ENCODE data around the gene FAM20C. TPM values are rescaled to one million over a fixed set of nuclear protein-coding genes. Genes with fewer than 3 reads are reported as not detected.

Gene FAM20C
- total and polyA plus RNA-seq, 7 donors: 15.6 to 47.6 (median 28.1) TPM

GRCh38 chr7:220151-220841, 27.9 kb downstream of the FAM20C start:
- TF ChIP-seq CTCF (IDR thresholded peaks at IDR 0.05): no peak
- ATAC-seq (no peak), DNase-seq (no peak)
- no peaks in the 10 kb centered on the region for H3K4me1 ChIP-seq
- WGBS, 3 donors: 66 to 72% (median 71%) methylated on average over 28 of the region's 28 CpGs
- peaks cover 0 to 6% of the 10 kb centered on the region in 2 donors for H3K36me3 ChIP-seq (ENCODE audit: insufficient read depth in 1 of 2, low read depth in 1 of 2)
- no peaks in the 10 kb centered on the region for H3K27me3 ChIP-seq (ENCODE audit: insufficient read depth in 3 of 3, low read length in 2 of 3)
- intact Hi-C loops (cut with DNase I): no loop called here
- H3K4me3 ChIP-seq: no peak overlapping the region
- H3K9me3 ChIP-seq: no peaks in the 10 kb centered on the region
- H3K27ac ChIP-seq: no peak overlapping the region

- no peak for ATAC-seq
- no peak for TF ChIP-seq CTCF (IDR thresholded peaks at IDR 0.05)
- Histone ChIP-seq H3K4me3 (no peak overlapping the region), H3K4me1 (no peaks in the 10 kb centered on the region), H3K36me3 (ENCODE audit: insufficient read depth in 1 of 2, low read depth in 1 of 2) (peaks cover 0 to 6% of the 10 kb centered on the region in 2 donors), H3K9me3 (no peaks in the 10 kb centered on the region), H3K27me3 (ENCODE audit: insufficient read depth in 3 of 3, low read length in 2 of 3) (no peaks in the 10 kb centered on the region), H3K27ac (no peak overlapping the region)
- 62 to 77% (median 72%) methylated on average over 12 to 14 of the region's 15 CpGs for WGBS, 3 donors
- intact Hi-C loops (cut with DNase I): no loop called here
- no peak for DNase-seq
These were observed 29.8 kb downstream of the FAM20C start for GRCh38 chr7:221978-222715.

- Histone ChIP-seq H3K4me1 (peaks cover 2% of the 10 kb centered on the region), H3K4me3 (no peak overlapping the region), H3K27ac (no peak overlapping the region), H3K27me3 (ENCODE audit: insufficient read depth in 3 of 3, low read length in 2 of 3) (no peaks in the 10 kb centered on the region), H3K9me3 (no peaks in the 10 kb centered on the region), H3K36me3 (ENCODE audit: insufficient read depth in 1 of 2, low read depth in 1 of 2) (peaks cover 0 to 6% of the 10 kb centered on the region in 2 donors)
- no peak for TF ChIP-seq CTCF (IDR thresholded peaks at IDR 0.05)
- WGBS, 3 donors: 85 to 87% (median 85%) methylated on average over 10 of the region's 10 CpGs
- ATAC-seq: peak in 1 of 4 donors; percentile 10
- intact Hi-C loops (cut with DNase I): no loop called here
- no peak for DNase-seq
These were observed 30.3 kb downstream of the FAM20C start for GRCh38 chr7:222716-223041.

DNA sequence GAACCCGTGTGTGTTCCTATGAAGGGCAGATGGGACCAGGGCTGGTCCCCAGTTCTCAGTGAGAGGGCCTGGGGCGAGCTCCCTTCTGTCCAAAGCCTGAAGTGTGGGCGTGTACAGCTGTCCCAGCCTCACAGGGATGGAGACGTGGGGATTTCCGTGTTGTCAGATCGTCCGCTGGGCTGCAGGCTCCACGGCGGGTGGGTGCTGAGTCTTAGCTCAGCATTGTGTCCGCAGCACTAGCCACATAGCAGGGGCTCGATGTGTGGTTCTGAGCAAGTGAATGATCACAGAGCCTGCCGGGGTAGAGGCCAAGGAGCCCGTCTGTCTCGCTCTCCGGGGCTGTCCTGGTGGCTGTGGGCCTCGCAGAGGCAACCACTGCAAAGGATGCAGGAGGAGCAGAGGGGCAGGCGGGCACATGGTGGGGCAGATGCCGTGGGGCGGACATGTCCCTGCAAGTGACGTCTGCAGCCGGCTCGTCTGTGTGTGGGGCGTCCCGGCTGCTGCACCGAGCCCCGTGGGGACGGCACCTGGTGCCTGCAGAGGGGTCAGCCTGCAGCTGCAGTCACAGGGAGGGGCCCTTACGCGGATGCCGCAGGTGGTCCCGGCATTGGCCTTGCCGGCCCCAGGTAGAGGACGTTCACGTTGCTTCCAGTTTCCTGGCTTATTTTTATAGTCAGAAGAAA, 30.9 kb downstream of the FAM20C start:
- H3K4me3 ChIP-seq: no peak overlapping the region
- H3K4me1 ChIP-seq: peaks cover 8% of the 10 kb centered on the region
- whole genome bisulfite sequencing, 3 donors: 80 to 88% (median 83%) methylated on average over 31 to 34 of the region's 34 CpGs
- intact Hi-C loops (cut with DNase I): no loop called here
- H3K27me3 ChIP-seq (ENCODE audit: insufficient read depth in 3 of 3, low read length in 2 of 3): no peaks in the 10 kb centered on the region
- ATAC-seq: peak in 1 of 4 donors; percentile 4
- peaks cover 0 to 1% of the 10 kb centered on the region in 2 donors for H3K36me3 ChIP-seq (ENCODE audit: insufficient read depth in 1 of 2, low read depth in 1 of 2)
- H3K9me3 ChIP-seq: no peaks in the 10 kb centered on the region
- no peak overlapping the region for H3K27ac ChIP-seq
- DNase-seq: no peak
- no peak for TF ChIP-seq CTCF (IDR thresholded peaks at IDR 0.05)

Data from psoas muscle (tissue), 8 donors.